Measurements from ENCODE around the gene CEP128. TPM values are rescaled to one million over a fixed set of nuclear protein-coding genes. Genes with fewer than 3 reads are reported as not detected.

The CEP128 gene
- total RNA-seq, 4 donors from 2014 or later = 1.3 to 29.8 (median 11.9) TPM

- TF ChIP-seq CTCF (IDR thresholded peaks at IDR 0.05) = no peak
- TF ChIP-seq POLR2A (IDR thresholded peaks at IDR 0.05) = no peak
These were observed 325.7 kb downstream of the CEP128 start for GRCh38 chr14:80615831-80616230.

GRCh38 chr14:80609055-80609454, 332.5 kb downstream of the CEP128 start:
- Histone ChIP-seq H3K9me3 (no peaks in the 10 kb centered on the region), H3K4me1 (no peaks in the 10 kb centered on the region), H3K27me3 (no peaks in the 10 kb centered on the region), H3K4me3 (no peak overlapping the region), H3K36me3 (no peaks in the 10 kb centered on the region), H3K27ac (no peak overlapping the region)
- intact Hi-C loops (cut with DNase I; ENCODE audit: low total_unique reads) = no loop called here
- no peak for DNase-seq
- TF ChIP-seq POLR2A (IDR thresholded peaks at IDR 0.05) (no peak), CTCF (IDR thresholded peaks at IDR 0.05) (no peak)

More at GRCh38 chr14:80615831-80616230, 325.7 kb downstream of the CEP128 start:
- no peaks in the 10 kb centered on the region for H3K4me1 ChIP-seq
- no peak overlapping the region for H3K27ac ChIP-seq
- no peaks in the 10 kb centered on the region for H3K36me3 ChIP-seq
- no peak for DNase-seq
- H3K4me3 ChIP-seq = no peak overlapping the region
- intact Hi-C loops (cut with DNase I; ENCODE audit: low total_unique reads) = no loop called here
- no peaks in the 10 kb centered on the region for H3K9me3 ChIP-seq
- H3K27me3 ChIP-seq = no peaks in the 10 kb centered on the region

- no peaks in the 10 kb centered on the region for H3K9me3 ChIP-seq
- intact Hi-C loops (cut with DNase I; ENCODE audit: low total_unique reads) = no loop called here
- H3K27me3 ChIP-seq = no peaks in the 10 kb centered on the region
- TF ChIP-seq POLR2A (IDR thresholded peaks at IDR 0.05) (no peak), CTCF (IDR thresholded peaks at IDR 0.05) (no peak)
- H3K4me1 ChIP-seq = no peaks in the 10 kb centered on the region
- H3K36me3 ChIP-seq = no peaks in the 10 kb centered on the region
- DNase-seq = no peak
- no peak overlapping the region for H3K27ac ChIP-seq
- H3K4me3 ChIP-seq = no peak overlapping the region
These were observed 333.0 kb downstream of the CEP128 start for GRCh38 chr14:80608563-80608962.

- TF ChIP-seq POLR2A (IDR thresholded peaks at IDR 0.05) (no peak), CTCF (IDR thresholded peaks at IDR 0.05) (no peak)
- intact Hi-C loops (cut with DNase I; ENCODE audit: low total_unique reads) = no loop called here
- H3K9me3 ChIP-seq = no peaks in the 10 kb centered on the region
- no peaks in the 10 kb centered on the region for H3K4me1 ChIP-seq
- no peak overlapping the region for H3K27ac ChIP-seq
- H3K4me3 ChIP-seq = no peak overlapping the region
- H3K27me3 ChIP-seq = no peaks in the 10 kb centered on the region
- H3K36me3 ChIP-seq = no peaks in the 10 kb centered on the region
- DNase-seq = no peak
These were observed 333.9 kb downstream of the CEP128 start for GRCh38 chr14:80607430-80608190.

- H3K27ac ChIP-seq = no peak overlapping the region
- H3K4me1 ChIP-seq = no peaks in the 10 kb centered on the region
- no peaks in the 10 kb centered on the region for H3K36me3 ChIP-seq
- DNase-seq = no peak
- H3K27me3 ChIP-seq = no peaks in the 10 kb centered on the region
- no peaks in the 10 kb centered on the region for H3K9me3 ChIP-seq
- intact Hi-C loops (cut with DNase I; ENCODE audit: low total_unique reads) = no loop called here
- H3K4me3 ChIP-seq = no peak overlapping the region
- TF ChIP-seq POLR2A (IDR thresholded peaks at IDR 0.05) (no peak), CTCF (IDR thresholded peaks at IDR 0.05) (no peak)
These were observed 335.2 kb downstream of the CEP128 start for GRCh38 chr14:80606347-80606772.

Measured in uterus (tissue), 4 donors.